NOMO-1 treated with DMSO at 0.1 percent for 48 hours (cell line): ENCODE measurements around the gene PRKAB2.
"Not testable (repeated sequence)": the region's sequence is repeated elsewhere in the genome, so short reads cannot be mapped to it uniquely, and the experiment has no call there.

Experiments used
- DNase-seq: peaks from one replicate; lab custom pipeline; 2025; ENCODE audit not compliant: unreplicated experiment; lab: John Stamatoyannopoulos, UW

Gene PRKAB2, protein sequence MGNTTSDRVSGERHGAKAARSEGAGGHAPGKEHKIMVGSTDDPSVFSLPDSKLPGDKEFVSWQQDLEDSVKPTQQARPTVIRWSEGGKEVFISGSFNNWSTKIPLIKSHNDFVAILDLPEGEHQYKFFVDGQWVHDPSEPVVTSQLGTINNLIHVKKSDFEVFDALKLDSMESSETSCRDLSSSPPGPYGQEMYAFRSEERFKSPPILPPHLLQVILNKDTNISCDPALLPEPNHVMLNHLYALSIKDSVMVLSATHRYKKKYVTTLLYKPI

GRCh38 chr1:147172168-147173016, at the start of gene PRKAB2:
PRKAB2 (minus strand) TSS chr1:147172470; CDS start chr1:147172144, 326 bp downstream.
- DNase-seq: peak; percentile 94

GRCh38 chr1:147218606-147219005, 46.3 kb upstream of the PRKAB2 start:
- DNase-seq: peak; percentile 22

GRCh38 chr1:147217141-147217540, 44.9 kb upstream of the PRKAB2 start:
- no peak for DNase-seq

DNA sequence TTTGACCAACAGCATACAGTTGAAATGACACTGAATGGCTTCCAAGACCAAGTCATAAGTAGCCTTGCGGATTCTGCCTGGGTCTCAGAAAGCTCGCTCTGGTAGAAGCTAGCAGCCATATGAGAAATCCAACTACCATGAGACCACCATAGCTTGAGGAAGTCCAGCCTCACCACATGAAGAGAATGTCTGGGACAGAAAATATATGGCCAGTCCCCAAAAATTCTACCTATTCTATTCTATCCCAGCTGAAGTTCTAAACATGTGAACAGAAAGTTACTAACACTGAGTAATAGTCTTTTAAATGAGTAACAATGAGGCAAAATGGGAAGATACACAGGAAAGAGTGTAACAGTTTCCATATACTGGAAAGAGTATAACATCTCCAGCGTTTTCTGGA, 43.9 kb upstream of the PRKAB2 start:
- DNase-seq: no peak

GRCh38 chr1:147215540-147215916, 43.3 kb upstream of the PRKAB2 start:
- no peak for DNase-seq

DNA sequence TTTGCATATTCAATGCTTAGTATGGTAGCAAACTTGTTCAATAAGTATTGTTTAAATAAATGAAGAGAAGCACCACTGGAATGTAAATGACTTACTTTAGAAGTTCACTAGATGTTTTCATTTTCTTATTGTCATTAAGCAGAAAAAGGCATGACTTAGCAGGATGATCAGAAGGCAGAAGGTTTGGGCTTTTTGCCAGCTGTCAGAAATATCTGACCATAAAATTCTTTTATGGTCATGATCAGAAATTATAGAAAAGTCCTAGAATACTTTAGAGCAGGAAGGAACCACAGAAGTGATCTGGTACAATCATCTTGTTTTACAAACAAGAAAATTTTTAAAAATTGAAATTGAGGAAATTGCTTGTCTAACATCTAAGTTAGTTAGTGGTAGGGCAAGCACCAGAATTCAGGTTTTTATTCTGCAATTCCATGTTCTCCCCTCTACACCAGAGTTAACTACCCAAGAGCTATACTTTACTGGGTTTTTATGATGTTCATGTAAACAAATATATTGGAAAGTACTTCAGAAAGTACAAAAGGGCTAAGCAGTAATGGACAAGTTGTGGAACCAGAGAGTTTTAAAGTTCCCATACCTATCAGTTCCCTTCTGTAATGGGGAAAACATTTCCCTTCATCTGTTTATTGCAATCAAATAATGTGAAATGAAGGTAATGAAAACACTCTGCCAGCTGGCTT, 42.7 kb upstream of the PRKAB2 start:
- no peak for DNase-seq

GRCh38 chr1:147214325-147214724, 42.1 kb upstream of the PRKAB2 start:
- no peak for DNase-seq

DNA sequence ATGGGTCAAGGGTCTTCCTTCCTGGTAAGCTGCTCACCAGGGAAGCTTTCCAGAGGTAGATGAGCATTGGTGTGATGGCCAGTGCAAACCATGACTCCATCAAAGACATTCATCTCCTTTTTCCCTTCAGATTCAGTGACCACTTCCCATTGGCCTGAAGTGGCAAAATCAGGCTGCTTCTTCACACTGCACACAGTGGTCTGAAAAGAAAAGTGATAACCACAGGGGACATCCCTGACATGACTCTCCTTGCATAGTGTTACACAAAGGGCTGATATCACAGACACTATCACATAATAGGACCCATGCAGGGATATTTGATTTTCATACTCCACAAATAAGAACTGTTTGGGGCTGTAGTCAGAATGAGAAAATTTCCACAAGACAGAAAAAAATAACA, 41.0 kb upstream of the PRKAB2 start:
- DNase-seq: no peak

DNA sequence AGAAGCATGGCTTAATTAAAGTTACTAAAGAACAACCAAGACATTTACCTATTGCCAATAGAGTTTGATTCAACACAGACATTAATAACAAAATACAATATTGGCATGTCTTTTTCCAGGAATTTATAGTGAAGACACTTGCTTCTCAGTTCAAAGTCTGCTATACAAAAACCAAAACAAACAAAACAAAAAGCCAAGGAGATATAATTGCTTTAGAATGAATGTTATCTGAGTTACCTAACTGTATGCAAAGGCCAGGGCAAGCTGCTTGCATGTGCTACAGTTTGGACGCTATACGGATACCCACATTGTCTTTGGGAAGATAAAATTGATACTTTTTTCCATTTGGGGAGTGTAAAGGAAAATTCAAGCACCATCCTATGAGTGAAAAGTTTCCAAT, 39.3 kb upstream of the PRKAB2 start:
- DNase-seq: no peak

DNA sequence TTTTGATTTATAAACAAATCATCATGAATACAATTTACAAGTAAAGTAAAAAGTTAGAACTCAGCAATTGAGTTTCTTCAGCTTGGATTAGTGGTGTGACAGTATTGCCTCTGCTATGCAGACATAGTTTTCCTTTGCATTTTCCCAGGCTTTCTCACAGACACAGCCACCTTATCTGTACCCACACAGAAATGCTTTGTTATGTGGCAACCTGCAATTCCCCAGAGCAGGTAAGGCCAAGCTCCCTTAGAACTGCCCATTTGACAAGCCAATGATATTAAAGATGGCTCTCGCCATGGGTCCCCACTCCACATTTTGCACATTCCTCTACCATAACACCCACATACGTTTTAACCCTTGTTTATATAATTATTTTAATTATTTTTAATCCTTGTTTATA, 38.7 kb upstream of the PRKAB2 start:
- DNase-seq: no peak

DNA sequence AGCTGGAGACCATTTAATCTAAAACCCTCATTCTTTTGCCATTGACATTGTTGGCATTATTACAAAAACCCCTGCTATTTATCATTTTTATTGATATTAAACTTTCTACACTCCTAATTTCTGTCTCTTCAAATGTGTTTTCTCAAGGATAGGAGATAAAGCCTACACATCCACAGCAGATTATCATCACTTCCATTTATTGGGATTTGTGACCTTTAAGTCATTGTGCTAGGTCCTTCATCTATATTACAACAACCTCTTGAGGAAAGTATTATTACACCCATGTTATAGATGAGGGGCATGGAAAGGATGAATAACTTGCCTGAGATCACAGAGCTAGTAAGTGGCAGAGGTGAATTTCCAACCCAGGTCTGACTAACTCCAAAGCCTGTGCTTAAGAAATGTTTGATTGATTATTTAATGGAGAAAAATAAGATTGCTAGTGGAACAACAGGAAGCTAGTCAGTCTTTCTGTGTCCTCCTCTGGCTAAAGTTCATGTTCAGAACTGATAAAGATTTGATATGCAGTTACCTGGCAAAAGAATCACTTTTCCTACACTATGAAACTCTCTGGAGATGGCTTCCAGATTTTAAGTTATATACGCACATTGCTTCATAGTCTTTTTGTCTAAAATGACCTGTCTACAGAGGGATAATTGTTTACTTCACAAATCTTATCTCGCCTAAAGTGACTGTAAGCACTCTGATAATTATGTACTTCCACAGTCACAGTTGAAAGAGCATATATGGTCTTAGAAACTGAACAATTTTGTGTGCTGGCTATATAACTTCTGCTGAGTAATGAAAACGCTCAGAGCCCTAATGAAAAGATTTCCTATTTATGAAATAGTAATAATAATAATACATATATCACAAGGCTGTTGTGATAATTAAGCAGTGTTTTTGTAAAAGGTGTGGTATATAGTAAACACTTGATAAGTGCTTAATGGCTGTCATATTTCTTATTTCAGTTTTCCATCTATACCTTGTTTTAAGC, 37.9 kb upstream of the PRKAB2 start:
- DNase-seq: no peak

DNA sequence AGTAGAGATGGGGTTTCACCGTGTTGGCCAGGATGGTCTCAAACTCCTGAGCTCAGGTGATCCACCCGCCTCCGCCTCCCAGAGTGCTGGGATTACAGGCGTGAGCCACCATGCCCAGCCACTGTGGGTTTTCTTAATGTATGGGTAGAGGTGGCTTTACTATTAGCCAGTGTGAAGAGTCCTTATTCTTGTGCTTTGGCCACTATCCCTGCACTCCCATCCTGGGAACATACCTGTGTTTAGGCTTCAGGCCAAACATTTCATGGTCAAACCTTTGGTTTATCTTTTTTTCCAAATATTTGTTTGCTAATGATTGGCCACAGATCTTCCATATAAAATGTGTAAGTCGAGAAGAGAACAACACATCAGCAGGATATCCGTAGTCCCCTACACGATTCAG, 36.3 kb upstream of the PRKAB2 start:
- no peak for DNase-seq

- DNase-seq: no peak
Measured at GRCh38 chr1:147207192-147207591, 34.9 kb upstream of the PRKAB2 start.

DNA sequence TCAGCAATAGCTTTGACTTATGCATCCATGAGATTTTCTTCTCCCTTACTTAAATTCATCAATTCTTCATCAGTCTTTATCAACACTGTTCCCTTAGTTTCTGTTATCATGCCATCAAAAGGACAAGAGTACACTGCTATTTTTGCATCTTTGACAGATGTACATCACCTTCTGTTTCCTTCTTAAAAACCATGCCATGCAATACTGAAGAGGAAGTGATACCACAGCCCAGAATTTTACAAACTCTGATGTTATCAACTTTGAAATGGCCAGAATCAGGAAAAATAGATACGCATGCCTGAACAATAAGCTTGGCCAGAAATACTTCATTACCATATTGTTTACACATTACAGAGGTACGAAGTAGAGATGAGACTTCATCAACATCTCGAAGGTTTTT, 31.8 kb upstream of the PRKAB2 start:
- peak; percentile 64 for DNase-seq

GRCh38 chr1:147202576-147202975, 30.3 kb upstream of the PRKAB2 start:
- no peak for DNase-seq

DNA sequence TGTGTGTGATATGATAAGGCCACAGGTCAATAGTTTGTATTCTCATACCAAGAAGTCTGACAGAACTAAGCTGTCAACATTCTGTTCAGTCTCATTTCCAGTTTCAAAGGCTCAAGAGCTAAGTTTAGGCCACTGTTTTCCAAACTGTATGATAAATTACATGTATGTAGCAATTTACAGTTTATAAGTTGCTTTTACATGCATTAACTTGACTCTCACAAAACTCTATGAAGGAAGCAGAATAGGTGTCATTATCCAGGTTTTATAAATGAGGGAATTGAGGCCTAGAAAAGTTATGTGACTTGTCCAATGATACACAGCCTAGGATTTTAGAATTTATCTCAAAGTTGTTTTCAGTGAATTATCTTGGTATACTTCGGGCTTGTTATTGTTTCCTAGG, 29.5 kb upstream of the PRKAB2 start:
- DNase-seq: no peak

DNA sequence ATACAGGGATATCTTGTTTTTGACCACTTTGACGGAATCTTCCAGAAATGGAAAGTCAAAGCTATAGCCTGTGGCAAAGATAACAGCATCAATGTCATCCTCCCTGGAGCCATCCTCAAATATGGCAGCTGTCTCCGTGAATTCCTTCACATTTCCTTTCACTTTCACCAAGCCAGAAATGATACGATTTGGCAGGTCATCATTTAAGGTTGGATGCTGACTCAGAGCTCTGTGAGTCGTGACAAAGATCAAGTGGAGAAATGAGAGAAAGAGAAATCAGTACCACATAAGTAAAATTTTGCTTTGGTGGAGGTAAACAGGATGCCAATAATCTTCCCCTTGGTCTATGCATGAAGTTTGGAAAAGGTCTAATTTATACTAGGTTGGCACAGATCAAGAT, 29.0 kb upstream of the PRKAB2 start:
- no peak for DNase-seq

DNA sequence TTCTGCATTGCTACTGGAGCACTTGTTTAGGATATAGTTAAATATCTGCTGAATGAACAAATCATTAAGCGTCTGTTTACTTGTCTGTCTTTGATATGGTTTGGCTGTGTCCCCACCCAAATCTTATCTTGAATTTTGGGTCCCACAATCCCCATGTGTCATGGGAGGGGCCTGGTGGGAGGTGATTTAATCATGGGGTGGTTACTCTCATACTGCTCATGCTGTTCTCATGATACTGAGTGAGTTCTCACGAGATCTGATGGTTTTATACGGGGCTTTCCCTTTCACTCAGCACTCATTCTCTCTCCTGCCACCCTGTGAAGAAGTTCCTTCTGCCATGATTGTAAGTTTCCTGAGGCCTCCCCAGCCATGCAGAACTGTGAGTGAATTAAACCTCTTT, 25.1 kb upstream of the PRKAB2 start:
- DNase-seq: not testable (repeated sequence)

GRCh38 chr1:147189514-147189913, 17.2 kb upstream of the PRKAB2 start:
- no peak for DNase-seq

GRCh38 chr1:147185432-147185831, 13.2 kb upstream of the PRKAB2 start:
- no peak for DNase-seq
